Body of pancreas (tissue), 4 donors: ENCODE measurements around the gene MLPH. TPM values are rescaled to one million over a fixed set of nuclear protein-coding genes. Genes with fewer than 3 reads are reported as not detected.

Experiments used
- ATAC-seq: fragments of 150-250 bp; one replicate; pipeline ENCODE4 v1.9.1; 2016
- DNase-seq, 4 donors: peaks; one replicate each; pipeline ENCODE4 v3.0.0-alpha.2; 2019
- H3K27ac ChIP-seq, 4 donors: fragments of 200-600 bp; sonication (generic); 1 replicate in 3 of 4; 2 replicates in 1 of 4; pipeline versions ENCODE4 v1.5.1 to v1.6.1; 2016 to 2019; ENCODE audit warnings: mild to moderate bottlenecking in 1 of 4, mixed read lengths in 1 of 4, moderate library complexity in 1 of 4
- H3K27me3 ChIP-seq, 2 donors: fragments of 200-600 bp; sonication (generic); one replicate each; pipeline ENCODE4 v1.6.0; 2016; ENCODE audit warnings: mild to moderate bottlenecking in 1 of 2
- H3K36me3 ChIP-seq, 2 donors: fragments of 200-600 bp; sonication (generic); replicated peaks in 1 of 2; 2 replicates each; pipeline ENCODE4 v1.5.1; 2016; ENCODE audit warnings: low read depth in 2 of 2; ENCODE audit not compliant: insufficient read depth in 1 of 2
- H3K4me1 ChIP-seq: fragments of 200-600 bp; sonication (generic); one replicate; pipeline ENCODE4 v1.6.0; 2016
- H3K4me3 ChIP-seq, 2 donors: fragments of 200-600 bp; sonication (generic); 1 replicate in 1 of 2; 2 replicates in 1 of 2; pipeline ENCODE4 v1.5.1; 2016 to 2019
- H3K9me3 ChIP-seq, 3 donors: fragments of 200-600 bp; sonication (generic); 1 replicate in 2 of 3; 2 replicates in 1 of 3; pipeline ENCODE4 v1.5.1; 2016
- CTCF ChIP-seq, 7 experiments: fragments of 450-650 bp in 4 of 7; fragments of 200-600 bp in 3 of 7; sonication (generic) in 3 of 7; IDR thresholded peaks; one replicate each; pipeline ENCODE4 v1.5.1; 2016 to 2019; ENCODE audit warnings: antibody characterized with exemption in 7 of 7
- POLR2A ChIP-seq, 3 donors: fragments of 450-650 bp; IDR thresholded peaks; one replicate each; pipeline ENCODE4 v1.6.1; 2016; ENCODE audit warnings: antibody characterized with exemption in 3 of 3, mild to moderate bottlenecking in 2 of 3
- WGBS, 2 donors: methylation state at CpG; one replicate each; pipeline ENCODE4 v1.1.5; 2017; 5-methylcytosine and 5-hydroxymethylcytosine counted together
- intact Hi-C: fragments of 100-400 bp; cut with DNase I; formaldehyde crosslinking; loops from one replicate; pipeline ENCODE4 v1.15.1; 2023
- total RNA-seq, 2 donors: library from RNA; depleted of rRNA; stranded (reverse); fragments of >200 nt; gene quantifications; one replicate each; pipeline ENCODE4 v1.1.0, GENCODE V29; 2016

The MLPH gene
- total RNA-seq, 2 donors from 2014 or later: 30.3 to 64.3 TPM

GRCh38 chr2:237574894-237575868 is 88.1 kb downstream of the MLPH start:
- TF ChIP-seq POLR2A (IDR thresholded peaks at IDR 0.05): no peak
- peak in 1 of 7 experiments; percentile 49 for TF ChIP-seq CTCF (IDR thresholded peaks at IDR 0.05)
- peaks cover 13% of the 10 kb centered on the region for H3K4me1 ChIP-seq
- ATAC-seq (no peak), DNase-seq (peak in 1 of 4 donors; percentile 87)
- intact Hi-C loops: loop anchor here (5.0 kb wide), 1 partner anchor 103 kb away; no protein-coding TSS in a partner anchor
- H3K4me3 ChIP-seq: no peak overlapping the region
- 69 to 73% methylated on average over 12 to 24 of the region's 25 CpGs for WGBS, 2 donors
- H3K27me3 ChIP-seq: no peaks in the 10 kb centered on the region
- no peaks in the 10 kb centered on the region for H3K9me3 ChIP-seq
- H3K27ac ChIP-seq: peak overlapping the region in 2 of 4 donors; percentile 14 to 59
- H3K36me3 ChIP-seq: no peaks in the 10 kb centered on the region

GRCh38 chr2:237575869-237576862 is 89.1 kb downstream of the MLPH start:
- DNase-seq (no peak), ATAC-seq (no peak)
- Histone ChIP-seq H3K36me3 (no peaks in the 10 kb centered on the region), H3K9me3 (no peaks in the 10 kb centered on the region), H3K27me3 (no peaks in the 10 kb centered on the region), H3K4me3 (no peak overlapping the region), H3K27ac (peak overlapping the region in 1 of 4 donors; percentile 59), H3K4me1 (peaks cover 13% of the 10 kb centered on the region)
- intact Hi-C loops: no loop called here
- TF ChIP-seq POLR2A (IDR thresholded peaks at IDR 0.05): no peak
- no peak for TF ChIP-seq CTCF (IDR thresholded peaks at IDR 0.05)
- 87 to 88% methylated on average over 22 to 27 of the region's 27 CpGs for WGBS, 2 donors

- intact Hi-C loops: no loop called here
- Histone ChIP-seq H3K9me3 (no peaks in the 10 kb centered on the region), H3K27ac (no peak overlapping the region), H3K27me3 (no peaks in the 10 kb centered on the region), H3K4me3 (no peak overlapping the region), H3K4me1 (peaks cover 15% of the 10 kb centered on the region), H3K36me3 (no peaks in the 10 kb centered on the region)
- no peak for ATAC-seq
- DNase-seq: no peak
- WGBS, 2 donors: 89 to 95% methylated on average over 9 of the region's 9 CpGs
- TF ChIP-seq CTCF (IDR thresholded peaks at IDR 0.05): no peak
- TF ChIP-seq POLR2A (IDR thresholded peaks at IDR 0.05): no peak
These were observed 89.9 kb downstream of the MLPH start for GRCh38 chr2:237576974-237577373.

GRCh38 chr2:237577458-237577857 is 90.4 kb downstream of the MLPH start:
- ATAC-seq (no peak), DNase-seq (no peak)
- Histone ChIP-seq H3K27me3 (no peaks in the 10 kb centered on the region), H3K4me3 (no peak overlapping the region), H3K9me3 (no peaks in the 10 kb centered on the region), H3K4me1 (peaks cover 15% of the 10 kb centered on the region), H3K27ac (no peak overlapping the region), H3K36me3 (no peaks in the 10 kb centered on the region)
- TF ChIP-seq POLR2A (IDR thresholded peaks at IDR 0.05): no peak
- no peak for TF ChIP-seq CTCF (IDR thresholded peaks at IDR 0.05)
- intact Hi-C loops: no loop called here
- WGBS, 2 donors: 86 to 100% methylated on average over 4 to 10 of the region's 10 CpGs
